NCI-H526 treated with DMSO at 0.1 percent for 48 hours (cell line): ENCODE data around the gene TBXA2R.
"Not testable (repeated sequence)": the region's sequence is repeated elsewhere in the genome, so short reads cannot be mapped to it uniquely, and the experiment has no call there.

Source experiments
- DNase-seq: peaks from one replicate; lab custom pipeline; 2025; lab: John Stamatoyannopoulos, UW

TBXA2R gene

DNA sequence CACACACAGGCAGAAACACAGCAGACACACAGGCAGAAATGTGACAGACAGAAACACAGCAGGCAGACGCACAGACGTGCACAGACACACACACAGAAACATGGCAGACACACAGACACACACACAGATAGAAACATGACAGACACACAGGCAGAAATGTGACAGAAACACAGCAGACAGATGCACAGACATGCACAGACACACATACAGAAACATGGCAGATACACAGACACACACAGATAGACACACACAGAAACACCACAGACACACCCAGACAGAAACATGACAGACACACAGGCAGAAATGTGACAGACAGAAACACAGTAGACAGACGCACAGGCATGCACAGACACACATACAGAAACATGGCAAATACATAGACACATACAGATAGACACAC is 1.3 kb downstream of the TBXA2R start:
- DNase-seq, result no peak

DNA sequence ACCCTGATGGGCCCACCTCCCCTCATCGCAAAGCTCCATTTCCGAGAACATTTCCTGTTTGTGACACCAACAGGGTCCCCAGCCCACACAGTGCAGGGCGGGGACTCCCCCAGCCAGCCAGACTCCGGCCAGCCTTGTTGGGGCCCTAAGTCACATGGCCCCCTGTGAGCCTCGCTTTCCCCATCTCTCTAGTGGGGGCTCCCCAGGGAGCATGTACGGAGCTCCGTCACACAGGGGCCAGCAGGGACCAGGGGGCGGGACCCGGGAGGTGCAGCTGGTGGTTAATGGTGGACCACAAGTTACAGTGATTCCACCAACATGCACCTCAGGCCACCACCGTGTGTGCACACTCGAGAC is 1.7 kb downstream of the TBXA2R start:
- no peak for DNase-seq

GRCh38 chr19:3604227-3604986 is 2.3 kb downstream of the TBXA2R start:
- no peak for DNase-seq

GRCh38 chr19:3603121-3603811 is 3.4 kb downstream of the TBXA2R start:
- DNase-seq, result no peak

DNA sequence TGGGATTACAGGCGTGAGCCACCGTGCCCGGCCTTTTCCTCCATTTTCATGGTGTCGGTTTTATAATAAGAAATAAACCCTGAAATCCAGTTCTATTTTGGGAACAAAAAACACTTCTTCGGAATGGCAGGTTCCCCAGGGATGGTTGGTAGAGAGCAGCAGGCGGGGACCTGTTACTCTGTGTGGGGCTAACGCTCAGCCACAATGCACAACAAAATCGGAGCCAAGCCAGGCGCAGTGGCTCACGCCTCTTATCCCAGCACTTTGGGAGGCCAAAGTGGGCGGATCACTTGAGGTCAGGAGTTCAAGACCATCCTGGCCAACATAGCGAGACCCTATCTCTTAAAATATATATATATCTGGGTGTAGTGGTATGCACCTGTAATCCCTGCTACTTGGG is 5.7 kb downstream of the TBXA2R start:
- no peak for DNase-seq

DNA sequence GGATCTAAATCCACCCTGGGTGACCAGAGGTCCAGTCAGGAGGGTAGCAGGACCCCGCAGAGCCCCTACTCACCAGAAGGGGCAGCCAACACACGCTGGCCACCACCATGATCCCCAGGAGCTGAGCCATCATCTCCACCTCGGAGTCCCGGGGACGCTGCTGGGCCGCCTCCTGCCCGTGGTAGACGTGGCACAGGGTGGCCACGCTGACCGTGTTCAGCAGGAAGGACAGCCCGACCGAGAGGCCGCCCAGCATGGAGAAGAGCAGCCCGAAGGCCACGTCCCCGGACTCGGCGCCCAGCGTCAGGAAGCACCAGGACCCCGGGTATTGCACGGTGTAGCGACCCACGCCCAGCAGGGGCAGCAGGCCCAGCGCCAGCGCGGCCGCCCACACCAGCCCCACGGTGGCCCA is 6.9 kb downstream of the TBXA2R start:
- DNase-seq, result no peak

- no peak for DNase-seq
These were observed 11.1 kb downstream of the TBXA2R start for GRCh38 chr19:3595521-3596061.

DNA sequence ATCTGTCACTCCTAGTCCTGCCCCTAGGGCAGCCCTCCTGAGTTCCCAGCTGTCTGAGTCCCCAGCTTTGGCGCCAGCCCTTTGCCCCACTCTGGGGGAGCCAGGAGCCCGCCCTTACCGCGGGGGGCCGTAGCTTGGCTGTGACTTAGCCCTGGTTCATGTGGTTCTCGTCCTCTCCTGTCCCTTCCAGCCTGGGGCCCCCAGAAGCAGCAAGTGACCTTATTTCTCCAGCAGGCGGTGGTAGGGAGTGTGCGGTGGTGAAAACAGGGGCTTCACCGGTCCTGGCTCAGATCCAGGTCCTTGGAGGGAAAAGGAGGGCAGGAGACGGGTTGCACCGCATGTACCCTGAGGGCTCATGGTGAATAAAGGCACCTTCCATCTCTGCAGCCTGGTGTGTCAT is 13.5 kb downstream of the TBXA2R start:
- no peak for DNase-seq

- no peak for DNase-seq
These were observed 14.6 kb downstream of the TBXA2R start for GRCh38 chr19:3591876-3592613.

DNA sequence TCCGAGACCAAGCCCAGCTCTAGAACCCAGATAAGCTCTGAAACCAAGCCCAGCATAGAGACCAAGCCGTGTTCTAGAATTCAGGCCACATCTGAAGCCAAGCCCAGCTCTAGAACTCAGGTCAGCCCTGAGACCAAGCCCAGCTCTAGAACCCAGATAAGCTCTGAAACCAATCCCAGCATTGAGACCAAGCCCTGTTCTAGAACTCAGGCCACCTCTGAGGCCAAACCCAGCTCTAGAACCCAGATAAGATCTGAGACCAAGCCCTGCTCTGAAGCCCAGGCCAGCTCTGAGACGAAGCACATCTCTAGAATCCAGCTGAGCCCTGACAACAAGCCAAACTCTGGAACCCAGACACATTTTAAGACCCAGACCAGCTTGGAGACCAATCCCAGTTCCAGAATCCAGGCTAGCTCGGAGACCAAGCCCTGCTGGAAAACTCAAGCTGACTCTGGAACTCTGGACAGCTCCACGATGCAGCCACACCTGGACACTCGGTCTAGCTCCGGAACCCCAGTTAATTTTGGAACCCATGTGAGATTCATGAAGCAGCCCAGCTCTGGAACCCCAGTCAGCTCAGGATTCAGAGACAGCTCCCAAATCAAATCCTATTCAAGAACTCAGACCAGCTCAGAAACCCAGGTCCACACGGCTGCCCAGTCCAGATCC is 15.6 kb downstream of the TBXA2R start:
- DNase-seq, result no peak

DNA sequence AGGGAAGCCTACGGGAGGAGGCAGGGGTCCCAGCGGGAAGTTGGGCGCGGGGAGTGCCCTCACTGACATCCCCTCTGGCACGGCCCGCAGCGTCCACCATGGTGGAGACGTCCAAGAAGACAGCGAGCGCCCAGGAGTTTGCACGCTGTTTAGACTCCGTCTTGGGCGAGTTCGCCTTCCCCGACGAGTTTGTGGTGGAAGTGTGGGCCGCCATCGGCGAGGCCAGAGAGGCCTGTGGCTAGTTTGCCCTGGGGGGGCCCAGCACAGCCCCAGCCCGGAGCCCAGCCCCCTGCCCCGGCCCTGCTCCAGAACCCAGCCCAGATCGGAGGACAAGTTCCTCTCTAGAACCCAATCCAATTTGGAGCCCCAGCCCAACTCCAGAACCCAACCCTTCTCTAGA is 16.7 kb downstream of the TBXA2R start:
- no peak for DNase-seq

- DNase-seq, result no peak
These were observed 17.2 kb downstream of the TBXA2R start for GRCh38 chr19:3589439-3589838.

- DNase-seq, result no peak
These were observed 19.8 kb downstream of the TBXA2R start for GRCh38 chr19:3586707-3587346.

- no peak for DNase-seq
These were observed 20.5 kb downstream of the TBXA2R start for GRCh38 chr19:3586127-3586626.

- DNase-seq, result no peak
These were observed 21.2 kb downstream of the TBXA2R start, which contains the start of gene GIPC3 for GRCh38 chr19:3585301-3586126. TSS of gene GIPC3 (plus strand) at chr19:3585478. CDS start at chr19:3585598, 120 bp downstream.

GRCh38 chr19:3584036-3584802 is 22.5 kb downstream of the TBXA2R start:
- not testable (repeated sequence) for DNase-seq

DNA sequence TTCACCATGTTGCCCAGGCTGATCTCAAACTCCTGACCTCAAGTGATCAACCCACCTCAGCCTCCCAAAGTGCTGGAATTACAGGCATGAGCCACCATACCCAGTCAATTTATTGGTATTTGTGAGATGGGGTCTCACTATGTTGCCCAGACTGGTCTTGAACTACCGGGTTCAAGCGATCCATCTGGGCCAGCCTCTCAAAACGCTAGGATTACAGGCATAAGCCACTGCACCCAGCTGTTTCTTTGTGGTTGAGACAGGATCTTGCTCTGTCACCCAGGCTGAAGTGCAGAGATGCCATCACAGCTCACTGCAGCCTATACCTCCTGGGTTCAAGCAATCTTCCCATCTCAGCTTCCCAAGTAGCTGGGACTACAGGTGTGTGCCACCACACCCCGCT is 24.9 kb downstream of the TBXA2R start:
- DNase-seq, result not testable (repeated sequence)

DNA sequence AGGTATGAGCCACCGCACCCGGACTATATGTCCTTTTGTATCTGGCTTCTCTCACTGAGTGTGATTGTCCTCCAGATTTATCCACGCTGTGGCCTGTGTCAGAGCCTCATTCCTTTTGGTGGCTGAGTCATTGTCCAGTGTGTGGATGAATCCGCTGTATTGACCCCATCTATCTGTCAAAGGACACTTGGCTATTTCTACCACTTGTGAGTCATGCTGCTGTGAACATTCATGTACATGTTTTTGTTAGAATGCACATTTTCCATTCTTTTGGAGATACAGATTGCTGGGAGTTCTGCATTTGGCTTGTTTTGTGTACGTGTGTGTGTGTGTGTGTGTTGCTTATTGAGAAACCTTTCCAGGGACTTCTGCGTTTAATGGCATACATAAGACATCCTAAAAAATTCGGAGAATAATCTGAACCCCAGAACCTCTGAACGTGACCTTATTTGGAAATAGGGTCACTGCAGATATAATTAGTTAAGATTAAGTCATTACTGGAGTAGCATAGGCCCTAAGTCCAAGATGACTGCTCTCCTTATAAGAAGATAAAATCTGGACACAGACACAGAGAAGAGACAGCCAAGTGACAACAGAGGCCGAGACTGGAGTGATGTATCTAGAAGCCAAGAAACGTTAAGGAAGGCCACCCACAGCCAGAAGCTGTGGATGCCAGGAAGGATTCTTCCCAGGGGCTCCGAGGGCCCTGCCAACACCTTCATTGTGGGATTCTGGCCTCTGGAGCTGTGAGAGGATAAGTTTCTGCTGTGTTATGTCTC is 26.3 kb downstream of the TBXA2R start:
- no peak for DNase-seq

GRCh38 chr19:3578390-3578789 is 28.3 kb downstream of the TBXA2R start:
- no peak for DNase-seq
